H1 (cell line): ENCODE measurements around the gene CCDC200. TPM values are rescaled to one million over a fixed set of nuclear protein-coding genes. Genes with fewer than 3 reads are reported as not detected.
"Not testable (repeated sequence)": the region's sequence is repeated elsewhere in the genome, so short reads cannot be mapped to it uniquely, and the experiment has no call there.

ENCODE experiments used
- CTCF ChIA-PET: fragments of 300-600 bp; sonication (Branson Sonifier 250); formaldehyde crosslinking; loops from one replicate; lab custom pipeline; 2021; ENCODE audit not compliant: partially characterized antibody; lab: Charles Lee
- POLR2A ChIA-PET: fragments of 300-600 bp; sonication (Branson Sonifier 250); formaldehyde crosslinking; loops from one replicate; lab custom pipeline; 2021; ENCODE audit warnings: inconsistent platforms; ENCODE audit not compliant: partially characterized antibody; lab: Charles Lee
- DNase-seq, 2 experiments: peaks; one replicate each; pipeline versions ENCODE4 v3.0.0 to v3.0.0-alpha.2; 2010 to 2022; ENCODE audit warnings: low spot score in 2 of 2, low read depth in 1 of 2, mixed read lengths in 1 of 2
- FAIRE-seq: peaks from 2 replicates; lab custom pipeline; 2011; peaks lifted over from hg19 to GRCh38; lab: Jason Lieb, UNC
- H2AFZ ChIP-seq: 2 replicates; pipeline ENCODE4 v1.8.1; 2012; ENCODE audit warnings: low read length, inconsistent platforms
- H2AK5ac ChIP-seq: 2 replicates; pipeline ENCODE4 v1.6.1; 2013; ENCODE audit warnings: low read depth, low read length
- H2BK120ac ChIP-seq: replicated peaks from 2 replicates; pipeline ENCODE3; 2013; ENCODE audit warnings: low read depth, low read length, inconsistent platforms
- H2BK12ac ChIP-seq: 2 replicates; pipeline ENCODE4 v1.6.1; 2013; ENCODE audit warnings: low read depth, low read length
- H2BK15ac ChIP-seq: 2 replicates; pipeline ENCODE4 v1.6.1; 2013; ENCODE audit warnings: low read length
- H2BK20ac ChIP-seq: 2 replicates; pipeline ENCODE4 v1.6.1; 2013; ENCODE audit warnings: low read length
- H2BK5ac ChIP-seq: 2 replicates; pipeline ENCODE4 v1.6.1; 2013; ENCODE audit warnings: low read depth, low read length
- H3K14ac ChIP-seq: 2 replicates; pipeline ENCODE4 v1.6.1; 2013; ENCODE audit warnings: inconsistent platforms; ENCODE audit not compliant: insufficient read length
- H3K18ac ChIP-seq: 2 replicates; pipeline ENCODE4 v1.6.1; 2013; ENCODE audit warnings: low read length; ENCODE audit errors: extremely low read depth
- H3K23ac ChIP-seq: 2 replicates; pipeline ENCODE4 v1.6.1; 2013; ENCODE audit warnings: inconsistent platforms; ENCODE audit not compliant: insufficient read length
- H3K23me2 ChIP-seq: 2 replicates; pipeline ENCODE4 v1.6.1; 2013; ENCODE audit warnings: low read depth, low read length
- H3K27ac ChIP-seq: 2 replicates; pipeline ENCODE4 v1.6.1; 2011; ENCODE audit warnings: low read depth, low read length, inconsistent platforms
- H3K27me3 ChIP-seq, 4 experiments: replicated peaks in 1 of 4; 1 replicate in 1 of 4; 2 replicates in 3 of 4; pipeline versions ENCODE4 v1.6.1 to v1.8.1; 2011 to 2013; ENCODE audit warnings: low read length in 3 of 4, mild to moderate bottlenecking in 3 of 4, inconsistent platforms in 2 of 4, mixed read lengths in 2 of 4, moderate library complexity in 1 of 4; ENCODE audit not compliant: control insufficient read depth in 3 of 4, insufficient read depth in 3 of 4; ENCODE audit errors: extremely low read depth in 1 of 4
- H3K36me3 ChIP-seq, 4 experiments: 2 replicates each; pipeline versions ENCODE4 v1.6.1 to v1.8.1; 2011 to 2013; ENCODE audit warnings: mild to moderate bottlenecking in 4 of 4, low read length in 3 of 4, moderate library complexity in 2 of 4, control low read depth in 1 of 4, inconsistent platforms in 1 of 4; ENCODE audit not compliant: insufficient read depth in 4 of 4, control insufficient read depth in 2 of 4
- H3K4ac ChIP-seq: replicated peaks from 2 replicates; pipeline ENCODE3; 2013; ENCODE audit warnings: low read length, low read depth, mixed read lengths, inconsistent platforms; ENCODE audit not compliant: insufficient read length
- H3K4me1 ChIP-seq, 4 experiments: replicated peaks in 1 of 4; 1 replicate in 1 of 4; 2 replicates in 3 of 4; pipeline versions ENCODE4 v1.6.1 to v1.8.1; 2011 to 2013; ENCODE audit warnings: low read length in 3 of 4, inconsistent platforms in 2 of 4, mixed read lengths in 1 of 4; ENCODE audit not compliant: insufficient read depth in 4 of 4, control insufficient read depth in 3 of 4
- H3K4me2 ChIP-seq, 2 experiments: 2 replicates each; pipeline versions ENCODE4 v1.6.1 to v1.8.1; 2011 to 2013; ENCODE audit warnings: low read depth in 2 of 2, low read length in 2 of 2, control low read depth in 1 of 2, inconsistent platforms in 1 of 2, mild to moderate bottlenecking in 1 of 2; ENCODE audit not compliant: insufficient read depth in 1 of 2
- H3K4me3 ChIP-seq, 4 experiments: fragments of 200-600, 300-600 bp in 1 of 4; sonication (generic), shearing (Covaris generic), sonication (Bioruptor Twin) in 1 of 4; 2 replicates each; pipeline versions ENCODE4 v1.5.1 to v1.8.1; 2011 to 2016; ENCODE audit warnings: low read length in 4 of 4, low read depth in 3 of 4, control low read depth in 2 of 4, inconsistent platforms in 2 of 4, mild to moderate bottlenecking in 2 of 4, mixed read lengths in 1 of 4, moderate library complexity in 1 of 4; ENCODE audit not compliant: insufficient read depth in 2 of 4; ENCODE audit errors: extremely low read depth in 1 of 4
- H3K56ac ChIP-seq: replicated peaks from 2 replicates; pipeline ENCODE3; 2013; ENCODE audit warnings: low read depth, mild to moderate bottlenecking, mixed read lengths, low read length, inconsistent platforms; ENCODE audit not compliant: insufficient read length
- H3K79me1 ChIP-seq: 2 replicates; pipeline ENCODE4 v1.6.1; 2013; ENCODE audit warnings: low read depth, low read length, control low read depth
- H3K79me2 ChIP-seq, 2 experiments: 2 replicates each; pipeline versions ENCODE4 v1.6.1 to v1.8.1; 2012 to 2013; ENCODE audit warnings: low read length in 2 of 2, mild to moderate bottlenecking in 2 of 2, inconsistent platforms in 1 of 2; ENCODE audit not compliant: insufficient read depth in 2 of 2, control insufficient read depth in 1 of 2
- H3K9ac ChIP-seq, 4 experiments: replicated peaks in 1 of 4; 1 replicate in 1 of 4; 2 replicates in 3 of 4; pipeline versions ENCODE4 v1.6.1 to v1.8.1; 2011 to 2013; ENCODE audit warnings: low read depth in 3 of 4, low read length in 3 of 4, control low read depth in 2 of 4, mild to moderate bottlenecking in 2 of 4, moderate library complexity in 2 of 4, inconsistent platforms in 1 of 4; ENCODE audit errors: extremely low read depth in 1 of 4
- H3K9me3 ChIP-seq, 2 experiments: 2 replicates each; pipeline versions ENCODE4 v1.6.1 to v1.8.1; 2012 to 2013; ENCODE audit warnings: mild to moderate bottlenecking in 2 of 2, moderate library complexity in 2 of 2, control low read depth in 1 of 2, inconsistent platforms in 1 of 2, low read depth in 1 of 2, low read length in 1 of 2, mixed read lengths in 1 of 2; ENCODE audit not compliant: insufficient read depth in 2 of 2
- H4K20me1 ChIP-seq, 2 experiments: replicated peaks in 1 of 2; 2 replicates each; pipeline versions ENCODE3 to v1.8.1; 2011 to 2013; ENCODE audit warnings: inconsistent platforms in 2 of 2, low read length in 2 of 2, mild to moderate bottlenecking in 1 of 2; ENCODE audit not compliant: insufficient read depth in 2 of 2, control insufficient read depth in 1 of 2
- H4K5ac ChIP-seq: 2 replicates; pipeline ENCODE4 v1.6.1; 2013; ENCODE audit warnings: low read length, low read depth, mixed read lengths, inconsistent platforms; ENCODE audit not compliant: insufficient read length
- H4K8ac ChIP-seq: 2 replicates; pipeline ENCODE4 v1.8.0; 2013; ENCODE audit warnings: mild to moderate bottlenecking, moderate library complexity, low read length, inconsistent platforms; ENCODE audit not compliant: insufficient read depth; ENCODE audit errors: extremely low read depth
- H4K91ac ChIP-seq: replicated peaks from 2 replicates; pipeline ENCODE3; 2013; ENCODE audit warnings: low read length, mixed read lengths, inconsistent platforms; ENCODE audit not compliant: insufficient read length
- WGBS, 2 experiments: shearing (Covaris generic) in 1 of 2; methylation state at CpG; one replicate each; pipeline versions ENCODE4 v1.1.6 to v1.1.7; 2013 to 2015; ENCODE audit warnings: low lambda C conversion rate in 2 of 2, mixed read lengths in 2 of 2, inconsistent platforms in 1 of 2, low coverage in 1 of 2, missing lambda C conversion rate in 1 of 2; ENCODE audit not compliant: insufficient replicate concordance in 2 of 2, insufficient coverage in 1 of 2, insufficient read length in 1 of 2; ENCODE audit errors: extremely low coverage in 1 of 2, missing lambda C conversion rate in 1 of 2; 5-methylcytosine and 5-hydroxymethylcytosine counted together
- polyA plus RNA-seq, 7 experiments: library from polyadenylated mRNA; depleted of rRNA in 3 of 7; stranded (reverse) in 5 of 7; unstranded in 2 of 7; fragments of >200 nt in 5 of 7; fragments of 200-250 nt in 2 of 7; gene quantifications; 1 replicate in 5 of 7; 2 replicates in 1 of 7; 4 replicates in 1 of 7; pipeline versions ENCODE4 v1.2.1 to v1.2.3, GENCODE V29; 2011 to 2013; ENCODE audit warnings: missing spikeins in 2 of 7, mixed read lengths in 2 of 7
- total RNA-seq: library from RNA; stranded (reverse); fragmentation: NEBNext Ultra II Directional; extraction: Animal tissue kit (Norgen Biotek cat#: 25700); gene quantifications from 2 replicates; pipeline ENCODE4 v1.2.1, GENCODE V29; 2021

CCDC200 gene
- total and polyA plus RNA-seq, 2 of the 8 experiments (the other 6 are each of a cell fraction or from before 2014, with no cell fraction given) = 0.11 TPM; not detected in 1

- H3K9ac ChIP-seq, H3K79me2 ChIP-seq, H3K27ac ChIP-seq, H2BK5ac ChIP-seq, H3K4me3 ChIP-seq, H2BK12ac ChIP-seq, H3K23me2 ChIP-seq, H2BK20ac ChIP-seq, H2AK5ac ChIP-seq, DNase-seq, H3K56ac ChIP-seq, CTCF ChIA-PET, H3K27me3 ChIP-seq, H3K23ac ChIP-seq, H3K36me3 ChIP-seq, H4K8ac ChIP-seq, H3K4me1 ChIP-seq, H2BK120ac ChIP-seq, H3K4ac ChIP-seq, H4K91ac ChIP-seq, H2BK15ac ChIP-seq, H4K5ac ChIP-seq, H3K4me2 ChIP-seq, H4K20me1 ChIP-seq, H3K79me1 ChIP-seq, FAIRE-seq, POLR2A ChIA-PET, H3K18ac ChIP-seq, H3K9me3 ChIP-seq, H3K14ac ChIP-seq, H2AFZ ChIP-seq: not testable (repeated sequence)
- WGBS, 2 experiments = no CpG with 5 or more reads among the region's 43 CpGs
Measured at GRCh38 chr17:43270552-43271504, 42.4 kb upstream of the CCDC200 start.
